CD4-positive, CD25-positive, alpha-beta regulatory T cell (primary cell): ENCODE measurements around the gene ZNF516. TPM values are rescaled to one million over a fixed set of nuclear protein-coding genes. Genes with fewer than 3 reads are reported as not detected.

Experiments
- ATAC-seq, 2 donors: fragments of 150-1000 bp; cut with Tn5 transposase; one replicate each; pipeline ENCODE4 v1.10.0; 2021; ENCODE audit warnings: low read depth in 2 of 2, moderate number of reproducible peaks in 2 of 2, moderate library complexity in 1 of 2
- DNase-seq, 3 donors: peaks; one replicate each; pipeline versions ENCODE4 v3.0.0 to v3.0.0-alpha.2; 2012 to 2022; ENCODE audit warnings: mixed read lengths in 1 of 3
- H3K27ac ChIP-seq: one replicate; pipeline ENCODE4 v1.7.0; 2013; ENCODE audit warnings: mild to moderate bottlenecking, low read length; ENCODE audit not compliant: insufficient read depth, poor library complexity, severe bottlenecking
- H3K27me3 ChIP-seq: one replicate; pipeline ENCODE4 v1.7.0; 2013; ENCODE audit warnings: low read length; ENCODE audit not compliant: control insufficient read depth, insufficient read depth
- H3K36me3 ChIP-seq: one replicate; pipeline ENCODE4 v1.7.0; 2013; ENCODE audit warnings: mild to moderate bottlenecking, low read length, moderate library complexity; ENCODE audit not compliant: control insufficient read depth, insufficient read depth
- H3K4me1 ChIP-seq: 2 replicates; pipeline ENCODE4 v1.7.0; 2013; ENCODE audit warnings: mild to moderate bottlenecking, low read length; ENCODE audit not compliant: insufficient read depth, control insufficient read depth, poor library complexity, severe bottlenecking
- H3K4me3 ChIP-seq: one replicate; pipeline ENCODE4 v1.7.0; 2013; ENCODE audit warnings: low read depth, mild to moderate bottlenecking, low read length, moderate library complexity
- H3K9me3 ChIP-seq, 2 experiments: 1 replicate in 1 of 2; 2 replicates in 1 of 2; pipeline ENCODE4 v1.7.0; 2013; ENCODE audit warnings: low read length in 2 of 2, mild to moderate bottlenecking in 1 of 2, moderate library complexity in 1 of 2; ENCODE audit not compliant: control insufficient read depth in 2 of 2
- H3K27ac Mint-ChIP-seq, 3 donors: one replicate each; pipeline ENCODE4 v1.8.0; 2020 to 2022; ENCODE audit warnings: mild to moderate bottlenecking in 3 of 3, mixed read lengths in 3 of 3, moderate library complexity in 2 of 3
- H3K27me3 Mint-ChIP-seq: one replicate; pipeline ENCODE4 v1.8.0; 2022; ENCODE audit warnings: mild to moderate bottlenecking, mixed read lengths
- H3K36me3 Mint-ChIP-seq: one replicate; pipeline ENCODE4 v1.8.0; 2020; ENCODE audit warnings: mixed read lengths
- H3K4me1 Mint-ChIP-seq, 4 donors: one replicate each; pipeline ENCODE4 v1.8.0; 2020 to 2022; ENCODE audit warnings: mixed read lengths in 4 of 4, mild to moderate bottlenecking in 1 of 4
- H3K4me3 Mint-ChIP-seq, 4 donors: one replicate each; pipeline ENCODE4 v1.8.0; 2020 to 2022; ENCODE audit warnings: mild to moderate bottlenecking in 4 of 4, mixed read lengths in 4 of 4, moderate library complexity in 3 of 4
- H3K9me3 Mint-ChIP-seq, 7 donors: one replicate each; pipeline ENCODE4 v1.8.0; 2020 to 2022; ENCODE audit warnings: mixed read lengths in 7 of 7, mild to moderate bottlenecking in 3 of 7, moderate library complexity in 2 of 7
- polyA plus RNA-seq, 4 donors: library from polyadenylated mRNA; unstranded; fragments of 300-500 nt; fragmentation: Illumina TruSeq; gene quantifications; one replicate each; pipeline ENCODE4 v1.2.3, GENCODE V29; 2021
- total RNA-seq: library from RNA; stranded (reverse); gene quantifications from one replicate; pipeline ENCODE4 v1.2.3, GENCODE V29; 2022

The ZNF516 gene
- total and polyA plus RNA-seq, 5 donors from 2014 or later: 0.26 to 9.9 (median 0.57) TPM; not detected in 1

DNA sequence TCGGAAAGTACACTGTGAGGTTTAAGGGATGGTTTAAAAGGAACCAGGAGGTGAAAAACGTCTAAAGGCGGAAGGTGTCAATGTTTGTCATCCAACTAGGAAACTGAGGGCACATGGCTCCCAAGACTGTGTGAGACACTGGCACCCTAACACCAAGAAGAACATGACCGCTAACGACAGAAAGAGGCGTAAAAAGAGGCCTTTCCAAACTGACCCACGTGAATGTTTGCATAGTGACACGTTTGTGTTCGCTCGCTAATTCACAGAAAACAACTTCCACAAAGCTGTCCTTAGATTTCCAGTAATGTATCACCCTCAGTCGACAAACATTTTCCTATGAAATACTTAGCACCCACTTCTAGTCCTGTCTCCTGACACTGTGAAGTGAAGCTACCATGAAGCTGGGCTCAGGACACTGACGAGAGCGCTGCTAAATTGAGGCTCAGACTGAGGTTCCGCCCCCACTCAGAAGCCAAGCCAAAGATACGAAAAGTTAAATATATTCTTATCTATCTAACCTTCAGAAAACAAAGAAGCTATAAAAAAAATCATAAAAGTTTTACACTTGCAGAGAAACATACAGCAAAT is 86.5 kb downstream of the ZNF516 start:
- no peak overlapping the region for H3K4me3 Mint-ChIP-seq
- H3K27me3 ChIP-seq: no peaks in the 10 kb centered on the region
- no peak overlapping the region for H3K27ac Mint-ChIP-seq
- peaks cover 0 to 10% (median 4%) of the 10 kb centered on the region in 4 donors for H3K4me1 Mint-ChIP-seq
- no peaks in the 10 kb centered on the region for H3K4me1 ChIP-seq
- H3K4me3 ChIP-seq: no peak overlapping the region
- H3K27ac ChIP-seq: no peak overlapping the region
- H3K9me3 Mint-ChIP-seq: peaks cover 0 to 1% (median 0%) of the 10 kb centered on the region in 7 donors
- peaks cover 4% of the 10 kb centered on the region for H3K27me3 Mint-ChIP-seq
- ATAC-seq (no peak), DNase-seq (no peak)
- H3K36me3 Mint-ChIP-seq: no peaks in the 10 kb centered on the region
- no peaks in the 10 kb centered on the region for H3K9me3 ChIP-seq
- no peaks in the 10 kb centered on the region for H3K36me3 ChIP-seq

GRCh38 chr18:76407681-76408080 is 87.4 kb downstream of the ZNF516 start:
- Mint-ChIP-seq H3K27me3 (peaks cover 4% of the 10 kb centered on the region), H3K9me3 (peaks cover 0 to 1% (median 0%) of the 10 kb centered on the region in 7 donors)
- no peak for DNase-seq

DNA sequence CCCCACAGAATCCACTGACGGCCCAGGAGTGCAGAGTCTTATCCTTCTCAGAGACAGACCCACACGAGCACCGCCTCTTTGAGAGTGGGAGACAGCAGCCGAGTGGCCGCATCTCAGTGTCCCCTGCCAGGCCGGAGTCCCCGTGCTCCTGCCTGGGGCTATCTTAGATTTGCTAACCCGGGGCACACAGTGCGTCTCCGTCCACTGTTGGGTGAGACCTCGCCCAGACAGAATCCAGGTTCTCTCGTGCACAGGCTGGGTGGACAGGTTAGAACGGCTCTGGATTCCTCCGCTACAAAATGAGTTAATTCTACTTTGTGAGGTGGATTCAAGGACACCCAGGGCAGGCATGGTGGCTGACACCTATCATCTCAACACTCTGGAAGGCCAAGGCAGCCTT is 88.3 kb downstream of the ZNF516 start:
- Histone ChIP-seq H3K4me1 (no peaks in the 10 kb centered on the region), H3K36me3 (no peaks in the 10 kb centered on the region), H3K9me3 (no peaks in the 10 kb centered on the region), H3K27me3 (no peaks in the 10 kb centered on the region), H3K27ac (no peak overlapping the region), H3K4me3 (no peak overlapping the region)
- peaks cover 0 to 1% (median 0%) of the 10 kb centered on the region in 7 donors for H3K9me3 Mint-ChIP-seq
- no peak overlapping the region for H3K27ac Mint-ChIP-seq
- peaks cover 0 to 10% (median 4%) of the 10 kb centered on the region in 4 donors for H3K4me1 Mint-ChIP-seq
- DNase-seq: no peak
- H3K4me3 Mint-ChIP-seq: no peak overlapping the region
- no peak for ATAC-seq
- peaks cover 4% of the 10 kb centered on the region for H3K27me3 Mint-ChIP-seq
- H3K36me3 Mint-ChIP-seq: no peaks in the 10 kb centered on the region

More at GRCh38 chr18:76407681-76408080, 87.4 kb downstream of the ZNF516 start:
- Mint-ChIP-seq H3K27ac (no peak overlapping the region), H3K4me1 (peaks cover 0 to 10% (median 4%) of the 10 kb centered on the region in 4 donors), H3K36me3 (no peaks in the 10 kb centered on the region), H3K4me3 (no peak overlapping the region)
- no peaks in the 10 kb centered on the region for H3K9me3 ChIP-seq
- H3K36me3 ChIP-seq: no peaks in the 10 kb centered on the region
- no peak overlapping the region for H3K27ac ChIP-seq
- no peak overlapping the region for H3K4me3 ChIP-seq
- no peaks in the 10 kb centered on the region for H3K4me1 ChIP-seq
- no peaks in the 10 kb centered on the region for H3K27me3 ChIP-seq
- ATAC-seq: no peak

DNA sequence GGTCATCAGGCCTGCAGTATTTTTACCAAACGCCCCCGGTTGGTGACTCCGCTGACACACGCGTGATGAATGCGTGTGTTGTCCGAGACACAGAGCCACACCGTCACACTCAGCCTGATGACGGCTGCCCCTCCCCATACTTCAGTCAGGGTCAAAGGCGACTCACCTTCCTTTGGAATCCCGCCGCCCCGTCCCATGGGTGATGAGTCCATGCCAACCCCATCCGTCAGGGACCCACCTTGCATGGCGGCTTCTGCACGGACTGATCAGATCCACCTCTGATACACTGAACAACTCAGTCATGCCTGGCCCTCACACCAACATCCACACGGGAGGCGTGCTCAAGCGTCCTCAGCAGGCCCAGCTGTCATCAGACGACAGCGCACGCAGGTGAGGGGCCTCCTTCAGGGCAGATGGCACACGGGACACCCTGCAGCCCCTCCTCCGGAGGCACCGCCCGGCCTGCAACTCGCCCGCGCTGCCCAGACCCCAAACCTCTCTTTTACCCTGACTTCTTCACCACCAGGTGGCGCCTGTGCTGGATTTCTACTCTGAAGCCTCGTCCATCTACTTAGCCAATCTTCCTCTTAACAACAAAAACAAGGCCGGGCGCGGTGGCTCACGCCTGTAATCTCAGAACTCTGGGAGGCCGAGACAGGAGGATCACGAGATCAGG is 89.2 kb downstream of the ZNF516 start:
- no peaks in the 10 kb centered on the region for H3K4me1 ChIP-seq
- H3K4me3 ChIP-seq: no peak overlapping the region
- H3K27me3 ChIP-seq: no peaks in the 10 kb centered on the region
- H3K27me3 Mint-ChIP-seq: peaks cover 4% of the 10 kb centered on the region
- H3K9me3 ChIP-seq: no peaks in the 10 kb centered on the region
- H3K27ac Mint-ChIP-seq: no peak overlapping the region
- H3K4me1 Mint-ChIP-seq: peaks cover 0 to 5% (median 2%) of the 10 kb centered on the region in 4 donors
- H3K9me3 Mint-ChIP-seq: peaks cover 0 to 1% (median 0%) of the 10 kb centered on the region in 7 donors
- H3K4me3 Mint-ChIP-seq: no peak overlapping the region
- no peaks in the 10 kb centered on the region for H3K36me3 ChIP-seq
- DNase-seq (peak in 2 of 3 donors; percentile 11 to 46), ATAC-seq (peak in 1 of 2 donors; percentile 41)
- no peaks in the 10 kb centered on the region for H3K36me3 Mint-ChIP-seq
- no peak overlapping the region for H3K27ac ChIP-seq

DNA sequence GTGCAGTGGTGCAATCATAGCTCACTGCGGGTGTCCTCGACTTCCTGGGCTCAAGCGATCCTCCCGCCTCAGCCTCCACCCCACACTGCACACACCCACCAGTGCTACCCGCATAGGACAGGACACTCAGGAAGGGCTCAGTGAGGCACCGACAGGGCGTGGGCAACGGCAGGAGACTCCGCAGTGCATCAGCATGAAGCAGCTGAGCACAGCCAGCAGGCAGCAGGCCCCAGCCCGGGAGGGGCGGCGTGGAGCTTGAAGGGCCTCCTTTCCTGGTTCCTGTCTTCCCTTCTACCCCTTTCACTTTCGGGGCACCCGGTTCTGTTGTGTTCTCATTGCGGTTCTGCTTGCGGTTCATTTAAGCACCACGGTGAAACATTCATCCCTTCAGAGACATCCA is 89.8 kb downstream of the ZNF516 start:
- H3K27me3 Mint-ChIP-seq: peaks cover 2% of the 10 kb centered on the region
- H3K9me3 ChIP-seq: no peaks in the 10 kb centered on the region
- DNase-seq (no peak), ATAC-seq (no peak)
- no peak overlapping the region for H3K27ac Mint-ChIP-seq
- H3K4me1 Mint-ChIP-seq: peaks cover 0 to 2% (median 0%) of the 10 kb centered on the region in 4 donors
- no peaks in the 10 kb centered on the region for H3K36me3 ChIP-seq
- H3K36me3 Mint-ChIP-seq: no peaks in the 10 kb centered on the region
- no peak overlapping the region for H3K4me3 ChIP-seq
- H3K27me3 ChIP-seq: no peaks in the 10 kb centered on the region
- H3K9me3 Mint-ChIP-seq: peaks cover 0 to 1% (median 0%) of the 10 kb centered on the region in 7 donors
- H3K4me3 Mint-ChIP-seq: no peak overlapping the region
- H3K27ac ChIP-seq: no peak overlapping the region
- H3K4me1 ChIP-seq: no peaks in the 10 kb centered on the region

DNA sequence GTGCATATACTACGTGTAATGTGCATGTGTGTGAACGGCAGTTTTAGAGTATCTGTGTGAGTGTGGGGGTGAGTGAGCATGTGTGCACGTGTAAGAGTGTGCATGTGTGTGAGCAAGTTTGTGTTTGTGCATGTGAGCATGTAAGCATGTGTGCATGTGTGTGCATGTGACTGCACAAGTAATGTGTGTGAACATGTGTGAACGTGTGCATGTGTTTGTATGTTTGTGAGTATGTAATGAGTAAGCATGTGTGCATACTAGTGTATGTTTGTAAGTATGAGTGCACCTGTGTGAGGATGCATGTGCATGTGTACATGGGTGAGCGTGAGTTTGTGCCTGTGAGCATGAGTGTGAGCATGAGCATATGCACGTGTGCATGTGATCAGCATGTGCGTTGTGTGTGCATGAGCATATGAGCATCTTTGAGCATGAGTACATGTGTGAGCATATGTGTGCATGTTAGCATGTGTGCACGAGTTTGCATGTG is 90.7 kb downstream of the ZNF516 start:
- Histone ChIP-seq H3K27me3 (no peaks in the 10 kb centered on the region), H3K4me1 (no peaks in the 10 kb centered on the region), H3K36me3 (no peaks in the 10 kb centered on the region), H3K4me3 (no peak overlapping the region), H3K27ac (no peak overlapping the region), H3K9me3 (no peaks in the 10 kb centered on the region)
- no peaks in the 10 kb centered on the region for H3K4me1 Mint-ChIP-seq
- peaks cover 0 to 1% (median 0%) of the 10 kb centered on the region in 7 donors for H3K9me3 Mint-ChIP-seq
- H3K36me3 Mint-ChIP-seq: no peaks in the 10 kb centered on the region
- no peak overlapping the region for H3K27ac Mint-ChIP-seq
- ATAC-seq (no peak), DNase-seq (no peak)
- H3K4me3 Mint-ChIP-seq: no peak overlapping the region
- no peaks in the 10 kb centered on the region for H3K27me3 Mint-ChIP-seq

GRCh38 chr18:76402026-76402990 is 92.7 kb downstream of the ZNF516 start:
- H3K36me3 Mint-ChIP-seq: no peaks in the 10 kb centered on the region

More at GRCh38 chr18:76402026-76402990, 92.7 kb downstream of the ZNF516 start:
- DNase-seq (no peak), ATAC-seq (no peak)
- Histone ChIP-seq H3K4me3 (no peak overlapping the region), H3K4me1 (no peaks in the 10 kb centered on the region), H3K9me3 (no peaks in the 10 kb centered on the region), H3K27me3 (no peaks in the 10 kb centered on the region), H3K27ac (no peak overlapping the region), H3K36me3 (no peaks in the 10 kb centered on the region)
- Mint-ChIP-seq H3K4me3 (no peak overlapping the region), H3K27ac (no peak overlapping the region), H3K27me3 (no peaks in the 10 kb centered on the region), H3K4me1 (peaks cover 0 to 4% (median under 1%) of the 10 kb centered on the region in 4 donors), H3K9me3 (peaks cover 0 to 1% (median 0%) of the 10 kb centered on the region in 7 donors)
